Measurements from ENCODE around the gene RNF7. TPM values are rescaled to one million over a fixed set of nuclear protein-coding genes. Genes with fewer than 3 reads are reported as not detected.

The RNF7 gene
- total RNA-seq: 80.3 and 89.5 TPM in 2 replicates

DNA sequence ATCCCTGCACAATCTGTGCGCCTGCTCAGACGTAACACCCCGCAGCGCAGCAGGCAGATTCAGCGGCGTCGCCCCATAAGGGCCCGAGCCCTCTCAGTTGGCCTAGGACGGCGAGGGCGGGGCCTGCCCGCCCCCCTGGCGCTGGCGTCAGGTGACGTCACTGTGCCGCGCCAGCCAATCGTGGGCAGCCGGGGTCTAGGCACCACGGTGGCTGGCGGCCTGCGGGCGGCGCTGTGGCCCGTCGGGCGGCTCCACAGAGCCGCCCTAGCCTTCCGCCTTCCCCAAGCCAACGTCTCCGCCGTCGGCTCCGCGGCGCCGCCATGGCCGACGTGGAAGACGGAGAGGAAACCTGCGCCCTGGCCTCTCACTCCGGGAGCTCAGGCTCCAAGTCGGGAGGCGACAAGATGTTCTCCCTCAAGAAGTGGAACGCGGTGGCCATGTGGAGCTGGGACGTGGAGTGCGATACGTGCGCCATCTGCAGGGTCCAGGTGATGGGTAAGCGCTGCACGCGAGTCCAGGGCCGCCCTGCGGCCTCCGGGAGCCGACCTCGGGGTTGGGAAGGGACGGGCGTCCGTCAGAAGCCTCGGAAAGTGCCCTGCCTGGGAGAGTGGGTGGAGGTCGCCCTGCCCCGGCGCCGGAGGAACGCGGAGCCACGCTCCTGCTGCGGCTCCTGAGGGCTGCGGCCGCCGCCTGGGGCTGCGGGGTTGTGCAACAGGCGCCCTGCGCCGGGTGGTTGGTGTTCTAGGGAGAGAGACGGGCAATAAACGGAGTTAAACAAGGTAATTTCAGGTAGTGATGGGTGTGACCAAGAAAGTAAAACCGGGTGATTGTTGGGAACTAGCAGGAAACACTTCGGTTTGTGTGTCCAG, at the start of gene RNF7:
TSS of gene RNF7 (plus strand) at position 277 of the 869 bp plus-strand sequence. CDS start at position 321, 44 bp downstream.

DNA sequence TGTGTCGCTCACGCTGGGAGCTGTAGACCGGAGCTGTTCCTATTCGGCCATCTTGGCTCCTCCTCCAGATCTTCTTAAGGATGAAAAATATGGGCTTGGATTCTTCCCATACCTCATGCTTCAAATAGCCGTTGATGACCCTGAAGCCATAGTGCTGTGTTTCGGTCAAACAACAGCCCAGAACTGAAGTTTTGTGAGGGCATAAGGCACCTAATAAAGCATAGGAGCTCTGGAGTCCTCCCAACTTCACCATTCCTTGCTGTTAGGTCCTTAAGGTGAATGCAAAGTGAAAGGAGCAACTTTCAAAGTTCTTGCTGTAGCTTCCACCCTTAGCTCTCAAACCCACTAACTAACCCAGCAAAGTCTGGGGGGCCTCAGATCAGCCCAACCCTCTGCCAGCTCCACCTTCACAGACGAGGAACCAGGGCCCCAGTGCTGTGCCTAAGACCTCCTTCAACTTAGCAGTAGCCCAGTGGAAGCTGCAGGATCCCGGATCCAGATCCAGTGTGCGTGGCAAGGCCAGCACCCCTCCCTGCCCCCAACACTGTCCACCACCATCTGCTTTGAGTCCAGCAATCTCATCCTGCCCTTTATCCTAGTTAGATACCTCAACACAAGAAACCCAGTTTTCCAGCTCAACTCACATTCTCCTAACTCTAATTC, 25.1 kb downstream of the RNF7 start, which contains the start of gene GRK7:
TSS of gene GRK7 (plus strand) at position 321 of the 663 bp plus-strand sequence. CDS start 14,877 bp downstream, outside the sequence.

Other genes with a start within 250 kb of the RNF7 start
- not detected in 2 replicates for gene GRK7, start 25.1 kb downstream of the RNF7 start, total RNA-seq
- gene ATP1B3, start 138.3 kb downstream of the RNF7 start, total RNA-seq: 38.3 and 56.2 TPM in 2 replicates

Data from pericardium fibroblast (primary cell).